Stomach (tissue), 4 donors: Measurements from ENCODE around the gene TYW3.

Experiments
- CTCF ChIP-seq, 7 experiments: fragments of 450-650 bp in 4 of 7; fragments of 200-600 bp in 3 of 7; sonication (generic) in 3 of 7; IDR thresholded peaks; one replicate each; pipeline ENCODE4 v1.5.1; 2016 to 2019; ENCODE audit warnings: antibody characterized with exemption in 7 of 7, control low read depth in 2 of 7, mild to moderate bottlenecking in 1 of 7
- EP300 ChIP-seq: sonication (generic); formaldehyde crosslinking; IDR thresholded peaks from one replicate; pipeline ENCODE4 v1.6.1; 2017; ENCODE audit warnings: antibody characterized with exemption
- POLR2A ChIP-seq, 4 donors: fragments of 450-650 bp; IDR thresholded peaks; one replicate each; pipeline ENCODE4 v1.6.1; 2016; ENCODE audit warnings: antibody characterized with exemption in 4 of 4, control low read depth in 2 of 4, mild to moderate bottlenecking in 1 of 4, moderate library complexity in 1 of 4
- POLR2AphosphoS5 ChIP-seq, 3 donors: sonication (generic); formaldehyde crosslinking; IDR thresholded peaks; one replicate each; pipeline ENCODE4 v1.6.1; 2016; ENCODE audit warnings: antibody characterized with exemption in 3 of 3

DNA sequence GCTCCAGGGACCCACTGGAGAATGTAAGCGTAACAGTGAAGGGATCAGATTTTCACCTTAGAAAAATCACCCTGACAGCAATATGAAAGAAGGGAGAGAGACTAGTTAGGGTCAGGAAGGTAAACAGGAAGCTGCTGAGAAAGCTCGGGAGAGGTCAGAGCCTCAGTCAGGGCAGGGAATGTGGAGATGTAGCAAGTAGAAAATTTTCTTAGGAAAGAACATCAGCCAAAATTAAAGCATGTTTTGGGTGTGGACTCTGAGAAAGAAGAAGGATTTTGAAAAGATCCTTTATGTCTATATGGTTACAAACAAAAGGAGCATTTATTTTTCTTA, 42.6 kb upstream of the TYW3 start:
- TF ChIP-seq POLR2A (IDR thresholded peaks at IDR 0.05) (no peak), CTCF (IDR thresholded peaks at IDR 0.05) (no peak), POLR2AphosphoS5 (IDR thresholded peaks at IDR 0.05) (no peak), EP300 (no peak)
